BLaER1 (cell line): ENCODE measurements around the gene FOXM1.
A peak's percentile ranks its signal among the peaks of the same experiment; 100 is the strongest.

Source experiments
- H3K27ac ChIP-seq: shearing (Covaris generic); formaldehyde crosslinking; 2 replicates; pipeline ENCODE4 v1.8.1; 2022
- H3K27me3 ChIP-seq: shearing (Covaris generic); formaldehyde crosslinking; 2 replicates; pipeline ENCODE4 v1.8.1; 2022
- H3K36me3 ChIP-seq: shearing (Covaris generic); formaldehyde crosslinking; 2 replicates; pipeline ENCODE4 v1.8.1; 2022
- H3K4me1 ChIP-seq: shearing (Covaris generic); formaldehyde crosslinking; 2 replicates; pipeline ENCODE4 v1.8.1; 2022
- H3K4me2 ChIP-seq: shearing (Covaris generic); formaldehyde crosslinking; 2 replicates; pipeline ENCODE4 v1.8.1; 2022
- H3K4me3 ChIP-seq: shearing (Covaris generic); formaldehyde crosslinking; 2 replicates; pipeline ENCODE4 v1.8.1; 2022
- H3K9ac ChIP-seq: shearing (Covaris generic); formaldehyde crosslinking; 2 replicates; pipeline ENCODE4 v1.8.1; 2022
- H3K9me3 ChIP-seq: shearing (Covaris generic); formaldehyde crosslinking; 2 replicates; pipeline ENCODE4 v1.8.1; 2022
- H4K20me1 ChIP-seq: shearing (Covaris generic); formaldehyde crosslinking; 2 replicates; pipeline ENCODE4 v1.8.1; 2022
- Cebpa-rat ChIP-seq: shearing (Covaris generic); IDR thresholded peaks from 2 replicates; pipeline ENCODE4 v1.8.1; 2022

The FOXM1 gene

GRCh38 chr12:2860170-2860569 lies 16.8 kb downstream of the FOXM1 start:
- peaks cover 11% of the 10 kb centered on the region for H4K20me1 ChIP-seq
- H3K36me3 ChIP-seq: peaks cover 87% of the 10 kb centered on the region
- no peaks in the 10 kb centered on the region for H3K27me3 ChIP-seq
- no peak overlapping the region for H3K9ac ChIP-seq
- no peak for TF ChIP-seq Cebpa-rat
- H3K4me1 ChIP-seq: peaks cover 16% of the 10 kb centered on the region
- no peak overlapping the region for H3K27ac ChIP-seq
- H3K4me2 ChIP-seq: no peak overlapping the region
- no peak overlapping the region for H3K4me3 ChIP-seq
- H3K9me3 ChIP-seq: no peaks in the 10 kb centered on the region

- no peaks in the 10 kb centered on the region for H3K27me3 ChIP-seq
- no peak for TF ChIP-seq Cebpa-rat
- H3K36me3 ChIP-seq: peaks cover 75% of the 10 kb centered on the region
- H3K9ac ChIP-seq: no peak overlapping the region
- no peak overlapping the region for H3K4me3 ChIP-seq
- H4K20me1 ChIP-seq: peaks cover 11% of the 10 kb centered on the region
- H3K4me2 ChIP-seq: no peak overlapping the region
- peaks cover 16% of the 10 kb centered on the region for H3K4me1 ChIP-seq
- H3K27ac ChIP-seq: no peak overlapping the region
- H3K9me3 ChIP-seq: no peaks in the 10 kb centered on the region
Observed at GRCh38 chr12:2858944-2859421, 18.0 kb downstream of the FOXM1 start.

DNA sequence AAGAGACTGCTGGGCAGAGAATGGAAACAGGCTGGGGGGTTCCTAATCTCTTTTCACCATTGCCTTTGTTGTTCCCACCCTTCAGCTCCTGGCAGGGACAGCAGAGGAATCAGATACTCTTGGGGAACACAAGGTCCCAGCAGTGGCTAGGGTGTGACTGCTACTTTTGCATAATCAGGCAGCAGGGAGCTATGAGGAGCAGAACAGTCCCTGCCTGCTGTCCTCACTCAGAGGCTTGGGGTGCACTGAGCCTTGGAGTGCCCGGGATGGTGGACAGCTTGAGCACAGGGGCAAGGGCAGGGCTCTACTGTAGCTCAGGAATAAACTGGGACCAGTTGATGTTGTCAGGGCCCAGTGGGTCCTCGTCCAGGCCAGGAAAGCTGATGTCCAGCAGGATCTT lies 18.6 kb downstream of the FOXM1 start:
- TF ChIP-seq Cebpa-rat: no peak
- no peak overlapping the region for H3K9ac ChIP-seq
- H3K36me3 ChIP-seq: peaks cover 69% of the 10 kb centered on the region
- H3K27me3 ChIP-seq: no peaks in the 10 kb centered on the region
- peaks cover 11% of the 10 kb centered on the region for H4K20me1 ChIP-seq
- H3K4me2 ChIP-seq: no peak overlapping the region
- H3K4me3 ChIP-seq: no peak overlapping the region
- no peaks in the 10 kb centered on the region for H3K9me3 ChIP-seq
- H3K4me1 ChIP-seq: peaks cover 16% of the 10 kb centered on the region
- no peak overlapping the region for H3K27ac ChIP-seq

GRCh38 chr12:2857576-2857975 lies 19.4 kb downstream of the FOXM1 start:
- Histone ChIP-seq H3K9ac (no peak overlapping the region), H3K4me3 (no peak overlapping the region), H3K27me3 (no peaks in the 10 kb centered on the region), H3K27ac (no peak overlapping the region), H3K9me3 (no peaks in the 10 kb centered on the region), H3K36me3 (peaks cover 61% of the 10 kb centered on the region), H3K4me1 (peaks cover 22% of the 10 kb centered on the region), H4K20me1 (peaks cover 11% of the 10 kb centered on the region), H3K4me2 (no peak overlapping the region)
- no peak for TF ChIP-seq Cebpa-rat

GRCh38 chr12:2857021-2857431 lies 19.9 kb downstream of the FOXM1 start, which contains the start of gene TEX52:
Gene TEX52 (minus strand): TSS chr12:2857039. CDS start chr12:2857026, 13 bp downstream.
- Histone ChIP-seq H3K4me2 (peak within 1 kb of the TSS; percentile 11), H3K27ac (no peak within 1 kb of the TSS), H4K20me1 (peaks cover 11% of the 10 kb centered on the region), H3K4me3 (no peak within 1 kb of the TSS), H3K9ac (no peak within 1 kb of the TSS), H3K4me1 (peaks cover 27% of the 10 kb centered on the region), H3K9me3 (no peaks in the 10 kb centered on the region), H3K36me3 (peaks cover 56% of the 10 kb centered on the region), H3K27me3 (no peaks in the 10 kb centered on the region)
- TF ChIP-seq Cebpa-rat: no peak

DNA sequence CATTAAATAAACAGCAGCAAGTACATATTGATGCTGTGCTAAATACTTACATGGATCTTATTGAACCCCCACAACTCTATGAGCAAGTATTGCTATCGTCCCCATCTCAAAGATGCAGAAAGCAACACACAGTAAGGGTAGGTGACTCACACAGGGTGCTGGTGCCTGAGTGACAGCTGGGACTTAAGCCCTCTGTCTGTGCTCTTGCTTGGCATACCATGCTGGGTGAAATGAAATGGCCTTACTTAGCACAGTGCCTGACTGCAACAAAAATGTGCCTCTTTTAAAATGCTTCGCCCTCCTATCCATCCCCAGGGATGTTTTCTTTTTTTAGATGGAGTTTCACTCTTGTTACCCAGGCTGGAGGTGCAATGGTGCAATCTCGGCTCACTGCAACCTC lies 20.9 kb downstream of the FOXM1 start:
- no peaks in the 10 kb centered on the region for H3K27me3 ChIP-seq
- no peak overlapping the region for H3K4me3 ChIP-seq
- no peak overlapping the region for H3K27ac ChIP-seq
- H4K20me1 ChIP-seq: peaks cover 11% of the 10 kb centered on the region
- H3K4me2 ChIP-seq: peak overlapping the region; percentile 11
- TF ChIP-seq Cebpa-rat: no peak
- H3K9ac ChIP-seq: no peak overlapping the region
- H3K36me3 ChIP-seq: peaks cover 47% of the 10 kb centered on the region
- H3K4me1 ChIP-seq: peaks cover 37% of the 10 kb centered on the region
- H3K9me3 ChIP-seq: no peaks in the 10 kb centered on the region

- no peak for TF ChIP-seq Cebpa-rat
- Histone ChIP-seq H3K9ac (no peak overlapping the region), H3K27ac (no peak overlapping the region), H3K4me3 (no peak overlapping the region), H4K20me1 (peaks cover 11% of the 10 kb centered on the region), H3K9me3 (no peaks in the 10 kb centered on the region), H3K4me2 (peak overlapping the region; percentile 11), H3K27me3 (no peaks in the 10 kb centered on the region), H3K36me3 (peaks cover 42% of the 10 kb centered on the region), H3K4me1 (peaks cover 38% of the 10 kb centered on the region)
Observed at GRCh38 chr12:2855546-2855945, 21.4 kb downstream of the FOXM1 start.

DNA sequence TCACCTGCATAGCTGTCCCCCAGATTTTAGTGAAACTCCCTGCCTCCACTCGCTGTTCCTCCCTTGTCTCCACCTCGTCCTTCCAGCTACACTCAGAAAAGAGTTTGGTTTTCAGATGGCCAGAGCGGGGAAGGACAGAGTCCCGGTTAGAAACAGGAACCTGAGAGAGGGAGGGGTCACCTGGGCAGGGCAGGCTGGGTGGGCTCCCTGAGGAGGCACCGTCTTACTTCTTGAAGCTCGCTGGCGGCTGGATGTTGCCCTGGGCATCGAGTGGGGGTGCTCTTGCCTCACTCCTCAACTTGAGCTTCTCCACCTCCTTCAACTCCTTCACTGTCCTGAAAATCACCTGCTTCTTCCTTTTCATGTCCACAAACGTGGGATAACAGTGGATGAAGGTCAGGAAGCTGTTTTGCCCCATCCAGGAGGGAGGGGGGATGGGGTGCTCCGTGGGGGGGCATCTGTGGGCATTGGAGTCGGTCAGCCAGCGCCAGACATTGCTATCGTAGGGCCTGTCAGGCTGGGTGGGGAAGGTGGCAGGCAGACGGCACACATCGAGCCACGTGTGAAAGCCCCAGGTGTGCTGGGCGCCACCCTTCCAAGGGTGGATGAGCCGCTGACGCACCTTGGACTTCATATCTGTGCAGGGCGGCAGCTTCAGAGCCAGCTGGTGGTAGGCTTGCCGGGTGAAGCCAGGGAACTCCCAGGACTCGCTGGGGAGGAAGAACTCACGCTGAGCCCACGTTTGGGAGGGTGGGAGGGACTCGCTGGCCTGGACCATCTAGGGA lies 22.1 kb downstream of the FOXM1 start:
- no peak for TF ChIP-seq Cebpa-rat
- Histone ChIP-seq H3K4me2 (no peak overlapping the region), H3K27me3 (no peaks in the 10 kb centered on the region), H4K20me1 (peaks cover 11% of the 10 kb centered on the region), H3K27ac (no peak overlapping the region), H3K36me3 (peaks cover 35% of the 10 kb centered on the region), H3K9me3 (no peaks in the 10 kb centered on the region), H3K4me3 (no peak overlapping the region), H3K9ac (no peak overlapping the region), H3K4me1 (peaks cover 38% of the 10 kb centered on the region)

DNA sequence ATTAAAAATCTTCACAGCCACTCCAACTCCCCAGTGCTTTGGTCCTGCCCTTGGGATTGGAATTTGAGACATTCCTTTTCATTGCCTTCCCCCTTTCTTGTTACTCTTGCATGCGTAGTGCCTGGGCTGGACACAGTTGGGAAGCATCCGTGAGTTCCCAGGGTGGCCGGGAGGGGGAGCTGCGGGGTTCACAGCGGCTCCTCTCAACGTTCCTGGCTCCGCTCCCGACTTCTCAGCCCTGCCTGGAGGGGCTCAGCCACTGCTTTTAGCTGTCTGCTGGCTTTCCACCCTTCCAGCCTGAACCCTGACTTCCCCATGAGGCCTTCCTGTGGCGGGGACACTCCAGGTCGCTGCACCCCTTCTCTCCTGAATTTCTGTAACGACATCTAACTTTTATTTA lies 23.3 kb downstream of the FOXM1 start:
- Histone ChIP-seq H3K4me1 (peaks cover 38% of the 10 kb centered on the region), H3K36me3 (peaks cover 23% of the 10 kb centered on the region), H3K4me2 (no peak overlapping the region), H3K4me3 (no peak overlapping the region), H3K27me3 (no peaks in the 10 kb centered on the region), H3K9ac (no peak overlapping the region), H3K9me3 (no peaks in the 10 kb centered on the region), H4K20me1 (peaks cover 11% of the 10 kb centered on the region), H3K27ac (no peak overlapping the region)
- TF ChIP-seq Cebpa-rat: no peak

- H3K36me3 ChIP-seq: peaks cover 6% of the 10 kb centered on the region
Observed at GRCh38 chr12:2851931-2852330, 25.0 kb downstream of the FOXM1 start.

More at GRCh38 chr12:2851931-2852330, 25.0 kb downstream of the FOXM1 start:
- Histone ChIP-seq H3K27ac (no peak overlapping the region), H3K4me1 (peaks cover 36% of the 10 kb centered on the region), H3K9ac (no peak overlapping the region), H3K4me3 (no peak overlapping the region), H3K9me3 (no peaks in the 10 kb centered on the region), H3K27me3 (no peaks in the 10 kb centered on the region), H3K4me2 (peak overlapping the region; percentile 58), H4K20me1 (peaks cover 3% of the 10 kb centered on the region)
- no peak for TF ChIP-seq Cebpa-rat
